ENCODE results near the gene MAP6.

MAP6 gene

DNA sequence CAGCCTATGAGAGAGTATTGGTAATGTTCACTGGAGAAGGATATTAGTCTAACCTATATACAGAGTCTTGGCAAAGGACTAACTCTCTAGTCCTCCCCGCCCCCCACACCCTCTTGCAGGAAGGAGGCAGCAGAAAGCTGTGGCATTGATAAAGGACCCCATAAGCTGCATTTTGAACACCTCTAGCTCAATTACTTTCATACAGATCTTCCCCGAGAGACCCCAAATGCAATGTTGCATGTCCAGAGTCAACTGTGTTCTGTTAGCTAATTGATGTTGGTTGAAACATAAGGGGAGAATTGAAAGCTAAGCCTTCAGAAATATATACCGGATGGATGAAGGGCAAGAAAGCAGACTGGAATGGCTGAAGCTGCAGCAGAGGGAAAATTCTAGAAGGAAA, 2.8 kb downstream of the MAP6 start:
- no peak for DNase-seq

DNA sequence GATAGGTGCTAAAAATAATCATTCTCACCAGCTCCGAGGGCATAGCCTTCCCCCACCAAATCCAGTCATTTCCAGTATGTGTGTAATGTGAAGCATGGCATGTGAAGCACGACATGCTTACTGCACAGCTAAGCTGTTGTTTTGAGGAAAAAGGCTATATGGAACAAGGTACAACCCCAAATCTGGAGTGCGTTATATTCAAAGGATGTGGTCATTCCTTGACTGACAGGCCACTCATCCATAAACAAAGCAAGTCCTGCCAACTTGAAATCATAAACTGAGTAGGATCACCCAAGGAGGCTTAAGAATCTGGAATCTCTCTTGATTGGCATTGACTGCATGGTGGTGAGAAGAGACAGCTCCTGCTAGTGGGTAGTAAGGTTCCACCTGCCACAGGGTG, 3.7 kb downstream of the MAP6 start:
- no peak for DNase-seq

DNA sequence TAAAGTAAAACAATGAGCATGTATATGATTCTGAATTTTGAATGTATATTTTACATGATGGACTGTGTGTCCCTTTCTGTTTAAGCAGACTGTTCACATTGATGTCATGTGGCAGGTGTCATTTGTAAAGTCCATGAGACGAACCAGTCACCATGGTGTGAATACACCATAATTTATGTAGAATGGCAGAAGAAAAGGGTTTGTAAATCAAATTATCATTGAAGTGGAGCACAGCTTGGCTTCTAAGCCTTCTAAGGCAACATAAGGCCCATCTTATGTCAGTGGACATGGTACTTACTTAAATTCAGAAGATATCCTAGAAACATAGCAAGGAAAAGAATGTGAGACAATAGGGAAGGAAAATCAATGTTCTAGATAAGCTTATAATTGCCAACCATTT, 4.4 kb downstream of the MAP6 start:
- DNase-seq, result no peak

DNA sequence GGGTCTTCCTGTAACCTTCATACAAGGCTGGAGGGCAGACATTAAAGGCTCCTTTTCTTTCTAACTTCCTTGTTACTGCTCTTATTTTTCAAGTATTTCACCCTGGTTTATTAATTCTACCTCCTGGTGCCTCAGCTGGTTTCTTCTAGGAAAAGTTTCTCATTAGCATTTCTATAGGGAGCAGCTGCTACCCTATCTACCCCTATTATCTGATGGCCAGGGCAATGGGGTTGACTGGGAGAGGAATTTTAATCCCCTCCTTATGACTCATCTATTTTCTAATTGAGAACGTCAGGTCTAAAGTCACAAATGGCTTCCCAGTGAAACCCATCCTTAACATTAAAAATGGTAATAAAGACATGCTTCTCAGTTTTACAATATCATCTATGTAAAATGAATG, 5.0 kb downstream of the MAP6 start:
- DNase-seq, result no peak

DNA sequence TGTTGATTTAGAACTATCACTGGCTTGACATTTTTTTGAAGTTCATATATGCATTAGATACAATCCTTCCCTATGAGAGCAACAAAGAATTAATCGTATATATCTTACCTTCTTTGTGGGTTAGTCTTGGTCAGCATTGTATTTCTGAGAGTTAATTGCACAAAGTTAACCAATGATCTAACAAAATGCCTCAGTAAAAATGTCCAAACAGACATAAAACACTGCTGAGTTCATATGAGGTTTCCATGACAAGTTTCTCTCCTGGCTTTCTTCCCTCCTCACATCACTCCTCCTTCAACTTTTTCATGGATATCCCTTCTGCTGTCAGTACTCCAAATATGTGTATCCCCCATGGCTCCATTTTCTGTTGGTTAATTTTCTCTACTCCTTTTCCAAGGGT, 9.0 kb downstream of the MAP6 start:
- DNase-seq, result no peak

DNA sequence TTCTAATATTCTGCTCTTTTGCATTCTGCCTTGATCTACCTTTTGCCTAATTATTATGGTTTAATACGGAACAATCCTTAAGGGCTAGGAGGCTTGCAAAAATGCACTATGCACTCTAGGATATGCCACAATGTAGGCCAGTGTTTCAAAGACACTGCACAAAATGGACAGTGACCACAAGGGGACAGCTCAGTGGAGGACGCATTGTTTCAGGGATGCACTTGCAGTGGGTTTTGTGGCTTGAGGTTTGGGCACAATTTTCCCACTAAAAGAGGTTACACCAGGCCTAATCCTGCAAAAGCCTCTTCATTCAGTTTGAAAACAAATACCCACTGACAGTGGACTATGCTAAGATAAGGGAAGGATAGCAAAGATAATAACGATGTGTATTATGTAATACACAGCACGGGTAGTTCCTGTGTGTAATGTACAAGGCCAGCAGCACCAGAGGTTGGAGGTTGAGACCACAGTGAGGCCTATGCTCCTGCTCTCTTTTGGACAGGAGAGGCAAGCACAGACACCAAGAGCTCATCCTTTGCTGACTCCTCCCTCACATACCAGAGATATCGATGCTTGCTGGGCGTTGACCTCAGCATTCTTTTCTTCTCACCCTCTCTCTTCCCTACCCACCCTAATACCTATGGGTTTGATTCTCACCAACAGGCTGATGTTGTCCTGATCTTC, 12.7 kb downstream of the MAP6 start:
- no peak for DNase-seq

DNA sequence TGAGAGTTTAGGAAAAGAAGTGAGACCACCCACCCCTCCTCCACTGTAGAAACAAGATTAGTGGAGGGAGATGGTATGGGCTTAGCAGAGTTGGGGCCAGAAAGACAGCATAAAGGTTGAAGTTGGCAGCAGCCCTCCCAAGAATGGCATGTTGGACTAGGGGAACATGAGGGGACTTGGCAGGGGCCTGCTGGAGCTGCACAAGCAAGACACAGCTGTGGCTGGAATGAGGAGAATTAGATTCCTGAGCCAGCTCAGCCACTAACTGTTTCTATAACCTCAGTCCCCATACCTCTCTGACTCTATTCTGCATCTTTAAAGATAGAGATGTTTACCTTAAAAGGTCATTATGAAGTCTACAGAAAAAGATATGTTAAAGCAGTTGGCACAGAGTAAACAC, 13.2 kb downstream of the MAP6 start:
- DNase-seq, result no peak

DNA sequence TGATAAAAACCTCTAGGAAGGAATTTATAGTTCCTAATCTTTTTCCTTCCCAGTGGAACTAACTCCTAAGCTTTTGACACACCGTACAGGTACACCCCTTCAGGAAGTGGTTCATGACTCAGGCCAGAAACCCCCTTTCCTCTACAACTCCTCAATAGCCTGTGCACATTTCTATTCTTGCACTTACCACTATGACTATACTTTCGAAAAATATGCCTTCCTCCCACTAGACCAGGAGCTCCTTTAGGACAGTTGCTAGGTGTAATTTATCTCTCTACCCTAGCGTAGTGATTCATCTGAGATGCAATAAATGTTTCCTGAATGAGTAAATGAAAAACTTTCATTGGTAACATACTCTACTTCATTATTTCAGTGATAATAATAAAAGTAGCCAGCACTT, 14.5 kb downstream of the MAP6 start:
- no peak for DNase-seq

DNA sequence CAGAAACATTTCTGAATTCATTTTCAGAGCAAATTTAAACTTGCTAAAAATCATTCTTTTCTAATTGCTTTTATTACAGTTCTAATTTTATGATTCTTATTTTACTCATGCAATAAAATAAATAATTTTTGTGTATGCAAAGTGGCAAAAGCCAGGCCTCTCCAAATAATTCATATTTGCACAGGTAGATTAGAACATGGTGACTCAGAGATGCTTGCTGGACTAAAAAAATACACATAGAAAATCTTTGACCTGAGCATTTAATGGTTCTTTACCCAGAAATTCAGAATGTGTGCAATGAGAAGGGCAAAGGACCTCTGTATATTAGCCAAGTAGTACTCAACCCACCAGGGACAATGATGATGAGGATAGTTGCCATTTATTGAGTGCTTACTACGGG, 15.3 kb downstream of the MAP6 start:
- DNase-seq, result no peak

DNA sequence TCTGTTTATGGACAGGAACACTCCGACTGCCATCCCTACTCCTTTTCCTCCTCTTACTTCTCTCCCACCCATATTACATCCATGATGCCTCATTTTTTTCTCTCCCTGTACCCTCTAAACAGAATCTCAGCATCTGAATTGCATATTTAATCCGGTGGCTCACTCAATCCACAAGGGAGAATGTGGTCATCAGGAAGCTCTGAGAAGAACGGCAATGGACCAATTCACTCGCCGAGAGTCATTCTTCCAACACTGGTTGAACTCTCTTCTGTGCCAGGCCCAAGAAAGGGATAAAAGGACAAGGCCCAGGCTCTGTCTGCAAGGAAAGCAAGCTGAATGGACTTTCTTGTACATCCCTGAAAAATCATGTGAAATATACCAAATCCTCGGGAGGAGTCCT, 15.9 kb downstream of the MAP6 start:
- DNase-seq, result no peak

DNA sequence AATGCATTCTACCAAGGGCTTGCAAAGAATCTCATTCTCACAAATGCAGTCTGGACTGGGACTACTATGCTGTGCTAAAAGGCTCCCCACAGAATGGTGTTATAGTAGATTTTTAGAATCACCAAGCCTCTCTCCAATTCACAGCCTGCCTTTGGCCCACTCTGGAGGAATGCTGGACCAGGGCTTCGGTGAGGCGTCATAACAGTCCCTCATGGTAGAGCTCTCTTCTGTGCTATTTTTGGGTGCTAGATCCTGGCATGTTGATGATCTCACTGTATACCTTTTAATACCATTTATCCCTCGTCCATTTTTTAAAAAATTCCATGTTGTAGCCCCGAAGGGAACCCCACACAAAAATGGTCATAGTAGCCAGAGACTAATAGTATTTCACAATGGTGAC, 17.6 kb downstream of the MAP6 start:
- no peak for DNase-seq

DNA sequence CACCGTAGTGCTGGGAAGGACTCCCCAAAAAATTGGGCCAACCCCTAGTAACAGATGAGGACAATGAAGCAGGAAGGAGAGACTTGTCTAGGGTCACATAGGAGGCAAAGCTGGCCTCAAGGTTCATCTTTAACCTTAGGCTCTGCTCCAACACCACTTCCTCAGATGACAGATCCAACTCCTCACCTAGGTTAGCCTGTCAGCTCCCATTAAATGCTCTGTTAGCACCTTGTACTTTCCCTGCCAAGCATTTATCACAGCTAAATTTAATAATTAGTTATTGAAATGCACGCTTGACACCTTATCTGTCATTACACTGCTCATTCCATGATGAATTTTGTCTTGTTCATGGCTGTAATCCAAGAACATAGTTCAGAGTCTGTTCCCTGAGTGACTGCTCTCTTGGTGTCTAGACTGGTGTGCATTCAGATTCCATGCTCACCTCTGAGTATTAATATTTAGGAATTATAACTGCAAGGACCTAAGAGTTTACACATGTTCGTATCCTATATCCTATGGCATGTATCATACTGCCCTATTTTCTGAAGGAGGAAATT, 18.6 kb downstream of the MAP6 start:
- no peak for DNase-seq

DNA sequence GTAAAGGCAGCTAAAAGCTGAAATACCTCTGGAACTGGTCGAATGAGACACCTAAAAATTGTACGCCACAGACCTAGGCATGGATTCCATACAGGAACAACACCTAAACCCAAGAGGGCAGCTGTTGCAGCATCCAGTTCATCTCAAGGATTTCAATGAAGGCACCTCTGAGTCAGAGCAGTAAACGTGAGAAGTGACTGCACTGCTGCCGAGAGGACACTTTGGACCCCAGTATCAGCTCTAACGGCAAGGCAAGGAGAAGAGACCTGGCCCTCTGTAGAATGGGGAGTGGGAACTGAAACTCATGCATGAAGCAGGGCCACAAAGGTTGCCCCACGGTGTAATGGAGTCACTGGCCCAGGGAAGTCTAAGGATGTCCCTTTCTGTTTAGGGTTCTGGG, 23.9 kb downstream of the MAP6 start:
- DNase-seq, result no peak

DNA sequence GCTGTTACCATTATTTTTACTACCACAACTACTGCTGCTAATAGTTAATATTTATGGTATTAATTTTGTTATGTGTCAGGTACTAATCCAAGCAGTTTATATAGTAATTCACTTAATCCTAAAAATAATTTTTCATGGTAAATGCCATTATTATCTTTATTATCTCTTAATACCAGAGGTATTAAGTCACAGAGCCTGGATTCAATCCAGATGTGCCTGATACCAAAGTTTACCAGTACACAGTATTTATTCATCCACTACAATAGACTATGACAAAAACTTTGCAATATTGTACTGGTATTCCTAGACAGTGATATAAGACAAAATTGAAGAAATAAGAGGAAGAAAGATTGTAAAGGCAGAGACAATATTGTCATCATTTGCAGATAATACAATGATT, 24.5 kb downstream of the MAP6 start:
- DNase-seq, result no peak

DNA sequence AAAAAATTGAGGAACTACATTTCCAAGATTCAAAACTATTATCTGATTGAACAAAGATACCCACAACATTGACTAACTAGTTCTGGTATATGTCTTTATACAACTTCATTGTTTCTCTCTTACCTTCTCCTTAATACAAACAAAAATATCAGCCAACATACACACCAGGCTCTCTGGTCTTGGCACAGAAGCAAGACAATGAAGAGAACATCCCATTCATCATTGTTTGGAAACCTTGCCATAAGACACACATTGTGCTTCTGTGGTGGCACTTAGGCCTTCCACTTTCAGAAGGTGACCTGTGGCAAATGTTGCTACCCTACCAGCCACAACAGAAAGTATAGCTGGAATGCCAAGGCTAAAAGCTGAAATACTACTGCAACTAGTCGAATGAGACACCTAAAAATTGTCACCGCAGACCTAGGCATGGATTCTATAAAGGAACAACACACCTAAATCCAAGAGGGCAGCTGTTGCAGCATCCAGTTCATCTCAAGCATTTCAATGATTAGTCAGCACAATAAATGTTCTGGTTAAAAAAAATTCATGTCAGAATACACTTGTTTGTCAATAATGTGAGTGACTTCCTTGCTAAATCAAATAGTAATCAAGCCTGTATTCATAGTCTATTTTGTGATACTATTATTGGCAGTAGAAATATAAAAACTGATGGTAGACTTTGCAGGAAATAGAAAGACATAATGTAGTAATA, 26.3 kb downstream of the MAP6 start:
- no peak for DNase-seq

DNA sequence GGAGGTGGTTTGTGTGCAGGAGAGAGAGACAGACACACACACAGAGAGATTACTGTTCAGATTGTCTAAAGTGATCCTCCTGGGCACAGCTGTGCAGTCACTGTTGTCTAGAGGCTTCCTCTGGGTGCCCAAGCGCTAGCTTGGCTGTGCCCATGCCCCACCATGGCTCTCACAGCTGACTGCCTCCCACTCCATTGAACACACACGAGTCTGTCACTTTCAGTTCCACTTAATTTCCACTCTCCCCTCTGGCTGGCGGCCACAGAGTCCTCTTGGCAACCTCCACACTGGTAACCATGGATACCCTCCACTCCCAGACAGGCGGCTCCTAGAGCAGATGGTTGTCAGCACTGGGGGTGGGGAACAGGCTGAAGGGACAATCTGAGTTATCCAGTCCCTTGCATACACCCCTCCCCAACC, 29.1 kb downstream of the MAP6 start:
- no peak for DNase-seq

DNA sequence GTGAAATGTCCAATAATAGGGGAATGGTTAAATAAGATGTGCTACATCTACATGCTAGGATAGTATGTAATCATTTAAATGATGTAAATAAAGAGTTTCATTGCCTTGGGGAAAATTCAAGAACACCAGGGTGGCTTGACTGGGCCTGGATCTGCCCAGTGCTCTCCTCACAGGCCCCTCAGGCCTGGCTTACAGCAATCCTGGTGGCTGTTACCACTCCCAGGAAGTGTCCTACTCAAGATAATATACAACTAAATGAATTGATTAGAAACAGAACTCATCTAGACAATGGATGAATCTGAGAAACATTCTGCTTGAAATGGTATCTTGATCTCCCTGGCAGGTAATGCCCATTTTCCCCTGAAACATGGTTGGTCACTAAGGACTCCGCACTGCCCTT, 30.8 kb downstream of the MAP6 start:
- no peak for DNase-seq

DNA sequence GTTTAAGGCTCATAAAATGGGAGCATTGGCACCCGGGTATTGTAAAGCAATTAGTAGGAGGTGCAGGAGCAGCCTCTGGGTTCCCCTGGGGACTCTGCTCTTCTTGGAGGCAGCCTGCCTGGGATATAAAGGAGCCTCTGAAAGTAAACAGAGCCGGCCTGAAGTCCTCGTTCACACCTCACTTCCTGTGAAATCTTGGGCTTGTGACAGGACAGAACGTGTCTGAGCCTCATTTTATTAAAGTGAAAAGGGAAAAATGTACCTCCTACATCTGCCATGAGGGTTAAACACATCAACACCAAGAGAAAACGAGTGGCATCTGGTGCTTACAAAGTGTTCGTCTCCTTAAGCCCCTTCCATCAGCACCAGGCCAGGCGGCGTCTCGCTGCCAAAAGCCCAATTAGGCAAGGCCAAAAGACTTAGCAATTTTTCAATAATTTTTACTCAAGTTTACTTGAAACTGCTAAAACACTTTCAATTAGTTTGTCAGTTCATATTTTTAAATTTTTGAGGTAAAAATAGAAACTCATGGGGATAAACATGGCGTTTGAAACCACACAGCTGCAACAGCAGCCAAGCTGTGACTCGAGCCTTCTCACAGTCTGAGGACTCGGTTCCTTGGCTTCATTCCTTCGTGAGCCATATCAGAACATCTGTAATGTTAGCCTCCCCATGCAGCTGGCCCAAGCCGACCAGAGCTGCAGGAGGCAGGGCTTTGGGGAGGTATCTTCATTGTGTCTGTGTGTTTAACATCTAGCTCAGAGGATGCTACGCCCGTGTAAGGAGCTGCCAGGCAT, 33.6 kb downstream of the MAP6 start:
- no peak for DNase-seq

DNA sequence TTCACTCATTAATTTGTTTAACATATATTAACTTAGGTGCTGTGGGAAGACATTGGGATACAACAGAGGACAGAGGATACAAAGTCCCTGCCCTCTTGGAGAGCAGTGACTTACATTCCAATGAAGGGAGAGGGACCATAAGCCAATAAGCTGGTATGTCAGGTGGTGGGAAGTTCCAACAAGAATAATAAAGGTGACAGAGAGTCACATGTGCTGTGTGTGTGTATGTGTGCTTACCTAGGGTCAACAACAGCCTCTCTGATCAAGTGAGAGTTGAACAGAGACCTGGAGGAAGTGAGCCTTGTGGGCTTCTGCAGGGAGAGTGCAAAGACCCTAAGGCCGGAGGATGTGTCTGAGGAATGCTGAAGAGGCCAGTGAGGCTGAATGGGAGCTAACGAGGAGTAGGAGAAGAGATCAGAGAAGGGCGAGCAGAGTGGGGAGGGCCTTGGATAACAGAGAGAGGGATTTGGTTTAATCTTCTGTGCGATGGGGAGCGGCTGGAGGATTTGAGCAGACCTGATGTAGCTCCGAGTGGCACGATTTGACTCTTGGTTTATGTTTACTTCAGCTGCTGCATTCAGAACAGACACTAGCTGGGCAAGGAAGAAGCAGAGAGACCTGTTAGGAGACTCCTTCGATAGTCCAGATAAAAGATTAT, 35.3 kb downstream of the MAP6 start:
- DNase-seq, result no peak

DNA sequence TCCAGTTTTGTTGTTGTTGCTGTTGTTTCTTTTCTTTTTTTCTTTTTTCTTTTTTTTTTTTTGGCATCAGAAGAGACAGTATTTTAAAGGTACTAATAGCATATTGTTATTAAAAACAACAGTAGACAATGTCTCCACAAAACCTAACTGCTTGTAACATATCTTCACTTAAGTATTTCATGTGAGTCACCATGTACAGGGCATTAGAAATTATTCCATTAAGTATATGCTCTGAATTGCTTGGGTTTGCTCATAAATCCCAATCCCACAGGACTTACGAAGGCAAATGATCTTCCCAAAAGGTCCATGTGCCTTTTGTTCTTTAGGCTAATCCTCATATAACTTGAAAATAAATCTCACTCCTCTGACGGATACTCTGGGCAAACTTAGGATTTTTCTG, 35.9 kb downstream of the MAP6 start:
- DNase-seq, result no peak

DNA sequence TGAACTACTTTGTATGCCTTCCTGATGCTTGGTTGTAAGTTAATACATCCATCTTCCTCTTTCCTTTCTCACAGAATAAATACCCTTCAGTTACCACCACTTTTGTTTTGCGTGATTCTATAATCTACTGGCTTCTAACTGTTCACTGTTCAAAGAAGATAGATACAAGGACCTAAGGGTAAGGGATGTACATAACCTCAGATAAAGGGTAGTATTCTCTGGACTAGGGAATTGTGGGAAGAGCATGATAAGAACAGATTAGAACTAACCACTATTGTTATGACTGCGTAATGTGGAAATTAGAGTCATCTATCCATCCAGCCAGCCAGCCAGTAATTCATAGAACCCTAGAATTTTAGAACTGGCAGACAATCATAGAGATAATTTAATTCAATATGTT, 36.4 kb downstream of the MAP6 start:
- DNase-seq, result no peak

DNA sequence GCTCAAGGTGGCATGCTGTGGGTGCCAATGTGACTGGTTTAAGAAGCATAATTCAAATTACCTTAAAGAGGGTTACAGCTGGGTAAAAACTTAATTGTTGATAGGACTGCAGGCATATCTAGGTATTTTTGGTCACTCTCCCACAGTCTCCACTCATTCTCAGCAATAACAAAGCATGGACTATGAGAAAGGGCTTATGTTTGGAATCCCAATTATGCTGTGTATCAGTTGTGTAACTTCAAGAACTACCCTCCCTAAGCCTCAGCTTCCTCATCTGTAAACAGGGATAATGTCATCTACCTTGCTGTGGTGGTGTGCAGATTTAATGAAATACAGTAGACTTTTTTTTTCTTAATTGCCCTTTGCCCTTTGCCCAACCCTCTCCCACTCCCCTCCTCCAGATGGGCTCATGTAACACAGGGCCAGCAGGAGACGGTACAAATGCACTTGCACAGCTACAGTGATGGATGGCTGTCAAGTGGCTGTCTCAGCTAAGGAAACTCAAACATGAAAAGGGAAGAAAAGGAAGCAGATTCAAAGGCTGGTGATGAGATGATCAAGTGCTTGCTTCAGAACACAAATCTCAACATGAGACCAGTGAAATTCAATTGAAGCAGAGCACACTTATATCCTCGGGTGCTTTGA, 37.6 kb downstream of the MAP6 start:
- no peak for DNase-seq
